Breast epithelium (tissue), 3 donors: ENCODE measurements around the gene MYO9B.

Experiments
- CTCF ChIP-seq, 3 donors: fragments of 450-650 bp; IDR thresholded peaks; one replicate each; pipeline ENCODE4 v1.5.1; 2016 to 2017; ENCODE audit warnings: antibody characterized with exemption in 3 of 3, mild to moderate bottlenecking in 3 of 3, moderate library complexity in 3 of 3
- POLR2A ChIP-seq: fragments of 450-650 bp; IDR thresholded peaks from one replicate; pipeline ENCODE4 v1.6.1; 2016; ENCODE audit warnings: antibody characterized with exemption, mild to moderate bottlenecking, moderate library complexity

- TF ChIP-seq CTCF (IDR thresholded peaks at IDR 0.05), result no peak
- no peak for TF ChIP-seq POLR2A
These were observed 131.4 kb downstream of the MYO9B start for GRCh38 chr19:17206736-17207581.
